SK-N-MC (cell line): ENCODE measurements around the gene P2RY2.

Source experiments
- DNase-seq: peaks from one replicate; pipeline ENCODE4 v3.0.0-alpha.2; 2011; ENCODE audit warnings: low read depth, low spot score
- H3K27ac ChIP-seq: fragments of 200-600 bp; sonication (generic); 2 replicates; pipeline ENCODE4 v1.5.1; 2016; ENCODE audit warnings: mixed run types
- H3K36me3 ChIP-seq: fragments of 200-600 bp; sonication (generic); 2 replicates; pipeline ENCODE4 v1.6.1; 2017; ENCODE audit warnings: antibody characterized with exemption, low read length, mixed read lengths; ENCODE audit not compliant: insufficient read depth
- H3K4me3 ChIP-seq: fragments of 200-600 bp; sonication (generic); 2 replicates; pipeline ENCODE4 v1.5.1; 2016
- H3K9ac ChIP-seq: fragments of 200-600 bp; sonication (generic); 2 replicates; pipeline ENCODE4 v1.8.0; 2017; ENCODE audit warnings: mixed run types, mixed read lengths; ENCODE audit not compliant: insufficient read length
- H3K9me3 ChIP-seq: fragments of 200-600 bp; sonication (generic); 2 replicates; pipeline ENCODE4 v1.6.1; 2017; ENCODE audit warnings: low read depth, mild to moderate bottlenecking, antibody characterized with exemption, low read length, moderate library complexity, mixed read lengths
- EZH2 ChIP-seq: fragments of 200-600 bp; sonication (generic); IDR thresholded peaks from one replicate; pipeline ENCODE4 v1.6.1; 2017; ENCODE audit warnings: antibody characterized with exemption
- FOXP2 ChIP-seq: optimal IDR thresholded peaks from 2 replicates; pipeline ENCODE3; 2011; ENCODE audit warnings: mild to moderate bottlenecking, moderate library complexity; ENCODE audit not compliant: insufficient read depth; ENCODE audit errors: extremely low read length, control extremely low read depth
- POLR2AphosphoS5 ChIP-seq: IDR thresholded peaks from 2 replicates; pipeline ENCODE4 v1.6.1; 2012; ENCODE audit warnings: mild to moderate bottlenecking, low read depth, low read length, borderline replicate concordance

The P2RY2 gene

DNA sequence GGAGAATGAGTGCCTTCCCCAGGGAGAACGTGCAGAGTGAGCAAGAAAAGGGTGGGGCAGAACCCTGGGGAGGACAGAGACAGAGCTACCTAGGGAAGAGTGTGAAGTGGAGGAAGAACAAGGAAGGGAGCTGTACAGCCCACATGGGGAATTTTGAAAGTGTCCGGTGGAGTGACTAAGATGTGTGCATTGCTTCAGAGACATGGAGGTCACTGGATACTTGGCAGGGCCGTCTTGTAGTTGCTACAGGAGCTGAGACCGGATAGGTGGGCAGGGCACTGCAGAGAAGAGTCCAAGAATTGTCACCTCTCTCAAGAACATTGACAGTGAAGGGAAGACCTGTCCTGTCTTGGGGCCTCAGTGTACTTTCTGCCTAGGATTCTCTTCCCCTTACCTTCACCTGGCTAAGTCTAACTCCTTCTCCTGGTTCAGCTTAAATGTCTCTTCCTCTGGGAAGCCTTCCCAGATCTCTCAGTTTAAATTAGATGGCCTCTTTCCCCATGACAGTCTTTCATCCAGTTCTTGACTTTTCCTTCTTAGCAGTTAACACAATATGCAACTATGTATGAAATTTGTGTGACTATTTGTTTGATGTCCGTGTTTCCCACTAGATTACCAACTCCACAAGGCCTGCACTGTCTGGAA, 44.9 kb downstream of the P2RY2 start:
- H3K9ac ChIP-seq = no peak overlapping the region
- no peak for DNase-seq
- TF ChIP-seq POLR2AphosphoS5 (no peak), FOXP2 (no peak), EZH2 (no peak)
- no peaks in the 10 kb centered on the region for H3K36me3 ChIP-seq
- no peaks in the 10 kb centered on the region for H3K9me3 ChIP-seq
- no peak overlapping the region for H3K27ac ChIP-seq
- H3K4me3 ChIP-seq = no peak overlapping the region

DNA sequence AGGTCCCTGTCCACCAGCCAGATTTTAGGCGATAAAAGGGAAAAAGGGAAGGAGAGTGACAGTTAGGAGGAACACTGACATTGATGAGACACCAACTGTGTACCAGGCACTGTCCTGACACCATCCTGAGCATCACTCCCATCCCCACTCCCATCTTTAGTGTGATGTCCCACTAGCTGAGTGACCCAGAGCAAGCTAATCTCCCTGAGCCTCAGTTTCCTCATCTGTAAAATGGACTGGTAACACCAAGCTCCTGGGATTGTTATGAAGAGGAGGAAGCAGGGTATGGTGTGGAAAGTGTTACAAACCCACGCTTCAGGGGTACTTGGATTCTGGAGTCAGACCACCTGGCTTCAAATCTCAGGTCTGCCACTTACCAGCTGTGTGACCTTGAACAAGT, 45.6 kb downstream of the P2RY2 start:
- no peak for DNase-seq
- Histone ChIP-seq H3K9ac (no peak overlapping the region), H3K36me3 (no peaks in the 10 kb centered on the region), H3K4me3 (no peak overlapping the region), H3K9me3 (no peaks in the 10 kb centered on the region), H3K27ac (no peak overlapping the region)
- TF ChIP-seq FOXP2 = no peak
- no peak for TF ChIP-seq POLR2AphosphoS5

DNA sequence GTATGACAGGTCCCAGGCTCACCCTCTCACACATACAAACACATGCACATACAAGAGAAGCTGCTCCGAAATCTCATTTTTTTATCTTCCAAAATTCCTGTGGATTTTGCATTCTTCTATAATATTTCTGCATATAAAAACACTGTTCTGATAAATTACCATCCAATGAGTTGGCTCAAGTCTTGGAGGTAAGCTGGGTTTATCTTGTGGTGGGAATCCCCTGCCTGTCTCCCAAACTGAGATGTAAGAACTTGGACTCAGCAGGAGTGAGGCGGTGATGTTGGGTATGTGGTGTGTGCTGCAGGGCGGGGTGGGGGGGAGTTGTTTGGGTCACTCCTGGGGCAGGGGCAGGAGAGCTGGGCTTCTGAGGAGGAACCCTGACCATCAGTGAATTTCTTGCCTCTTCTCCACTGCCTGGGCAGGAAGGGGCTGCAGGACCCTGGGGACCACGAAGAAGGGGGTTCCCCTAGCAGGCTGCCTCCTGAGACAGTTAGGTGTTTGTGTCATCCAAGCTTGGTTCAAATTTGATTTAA, 47.3 kb downstream of the P2RY2 start:
- H3K36me3 ChIP-seq = no peaks in the 10 kb centered on the region
- H3K9ac ChIP-seq = no peak overlapping the region
- DNase-seq = no peak
- H3K9me3 ChIP-seq = no peaks in the 10 kb centered on the region
- no peak for TF ChIP-seq POLR2AphosphoS5
- TF ChIP-seq FOXP2 = no peak
- TF ChIP-seq EZH2 = no peak
- H3K4me3 ChIP-seq = no peak overlapping the region
- no peak overlapping the region for H3K27ac ChIP-seq

DNA sequence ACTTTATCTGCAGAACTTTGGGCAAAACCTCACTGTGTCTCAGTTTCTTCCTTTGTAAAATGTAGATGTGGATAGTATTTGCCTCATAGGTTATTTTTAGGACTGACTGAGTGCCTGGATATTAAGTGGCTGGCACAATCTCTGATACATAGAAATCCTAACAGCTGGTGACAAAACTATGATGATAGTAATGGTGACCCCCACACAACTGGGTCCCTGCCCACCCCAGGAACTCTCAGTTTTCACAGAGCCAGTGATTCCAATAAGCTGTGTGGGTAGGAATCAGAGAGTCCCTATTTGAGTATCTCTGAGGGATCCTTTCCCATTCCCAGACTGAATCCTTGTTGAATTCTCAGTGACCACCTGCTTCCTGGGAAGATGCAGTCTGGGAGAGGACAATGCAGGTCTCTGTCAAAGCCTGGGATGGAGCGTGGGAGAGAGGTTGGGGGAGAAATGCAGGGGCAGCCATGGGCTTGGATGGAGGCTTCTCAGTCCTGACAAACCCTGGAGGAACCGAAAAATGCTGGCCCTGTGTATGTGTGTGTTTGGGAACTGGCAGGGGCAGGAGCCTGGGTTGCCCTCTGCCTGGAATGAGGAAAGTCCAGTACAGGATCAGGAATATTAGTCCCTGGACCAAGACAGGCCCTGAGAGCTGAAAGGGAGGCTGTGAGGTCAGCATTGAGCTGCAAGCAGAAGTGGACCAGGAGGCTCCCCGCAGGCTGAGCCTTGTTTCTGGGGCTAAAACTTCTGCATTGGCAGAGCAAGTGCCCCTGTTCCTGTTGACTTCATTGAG, 48.0 kb downstream of the P2RY2 start:
- no peak for DNase-seq
- Histone ChIP-seq H3K27ac (no peak overlapping the region), H3K9ac (no peak overlapping the region), H3K36me3 (no peaks in the 10 kb centered on the region), H3K4me3 (no peak overlapping the region), H3K9me3 (no peaks in the 10 kb centered on the region)
- TF ChIP-seq POLR2AphosphoS5 = no peak
- no peak for TF ChIP-seq FOXP2
- no peak for TF ChIP-seq EZH2

DNA sequence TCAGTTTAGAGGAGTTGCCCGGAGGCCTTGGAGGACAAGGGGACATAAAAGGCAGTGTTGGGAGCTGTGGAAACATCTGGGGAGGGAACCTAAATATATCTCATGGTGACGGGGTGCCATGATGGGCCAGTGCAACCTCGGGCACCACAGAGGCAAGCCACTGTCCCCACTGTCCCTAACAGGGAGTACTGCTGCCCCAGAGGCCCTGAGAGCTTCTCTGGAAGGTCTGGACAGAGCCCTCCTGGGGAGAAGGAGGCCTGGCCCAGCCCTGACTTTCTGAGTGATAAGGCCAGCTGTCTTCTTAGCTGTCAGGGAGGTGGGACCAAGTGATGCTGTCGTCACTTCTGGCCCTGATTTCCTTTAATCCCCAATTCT, 48.6 kb downstream of the P2RY2 start:
- H3K36me3 ChIP-seq = no peaks in the 10 kb centered on the region
- no peak for DNase-seq
- no peak overlapping the region for H3K27ac ChIP-seq
- H3K9me3 ChIP-seq = no peaks in the 10 kb centered on the region
- no peak overlapping the region for H3K9ac ChIP-seq
- TF ChIP-seq POLR2AphosphoS5 (no peak), FOXP2 (no peak), EZH2 (no peak)
- no peak overlapping the region for H3K4me3 ChIP-seq

DNA sequence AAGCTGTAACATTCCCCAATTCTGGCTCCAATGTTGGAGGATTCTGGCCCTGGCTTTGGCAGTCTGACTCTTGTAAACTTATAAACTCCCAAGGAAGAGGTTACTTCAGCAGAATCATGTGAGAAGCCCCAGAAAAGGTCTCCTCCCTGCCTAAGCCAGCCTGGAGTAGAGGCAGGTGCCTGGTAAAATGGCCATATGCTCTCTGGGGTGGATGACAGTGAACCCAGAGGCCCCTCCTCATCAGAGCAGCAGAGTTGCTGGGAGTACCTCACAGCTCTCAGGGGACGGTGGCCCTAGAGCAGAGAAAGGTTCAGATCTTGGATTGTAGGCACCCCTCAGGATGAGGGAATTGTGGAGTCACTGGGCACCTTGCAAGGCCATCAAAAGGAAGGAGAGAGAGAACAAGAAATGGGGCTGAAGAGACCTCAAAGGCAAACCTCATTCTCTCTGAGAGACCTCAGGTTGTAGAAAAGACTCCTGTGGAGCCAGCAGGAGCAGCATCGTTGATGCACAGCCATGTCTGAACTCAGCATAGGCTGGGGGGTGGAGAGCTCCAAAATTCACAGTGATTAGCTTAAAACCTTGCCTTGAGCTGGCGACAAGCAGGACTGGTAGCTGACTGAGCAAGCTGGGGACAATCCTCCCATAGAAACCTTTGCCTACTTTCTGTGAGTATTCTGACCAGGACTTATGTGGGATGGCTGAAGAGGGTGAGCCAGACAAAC, 49.2 kb downstream of the P2RY2 start:
- H3K4me3 ChIP-seq = no peak overlapping the region
- H3K27ac ChIP-seq = no peak overlapping the region
- DNase-seq = no peak
- H3K9ac ChIP-seq = no peak overlapping the region
- H3K36me3 ChIP-seq = no peaks in the 10 kb centered on the region
- no peaks in the 10 kb centered on the region for H3K9me3 ChIP-seq
- TF ChIP-seq FOXP2 = no peak
- no peak for TF ChIP-seq EZH2
- no peak for TF ChIP-seq POLR2AphosphoS5

DNA sequence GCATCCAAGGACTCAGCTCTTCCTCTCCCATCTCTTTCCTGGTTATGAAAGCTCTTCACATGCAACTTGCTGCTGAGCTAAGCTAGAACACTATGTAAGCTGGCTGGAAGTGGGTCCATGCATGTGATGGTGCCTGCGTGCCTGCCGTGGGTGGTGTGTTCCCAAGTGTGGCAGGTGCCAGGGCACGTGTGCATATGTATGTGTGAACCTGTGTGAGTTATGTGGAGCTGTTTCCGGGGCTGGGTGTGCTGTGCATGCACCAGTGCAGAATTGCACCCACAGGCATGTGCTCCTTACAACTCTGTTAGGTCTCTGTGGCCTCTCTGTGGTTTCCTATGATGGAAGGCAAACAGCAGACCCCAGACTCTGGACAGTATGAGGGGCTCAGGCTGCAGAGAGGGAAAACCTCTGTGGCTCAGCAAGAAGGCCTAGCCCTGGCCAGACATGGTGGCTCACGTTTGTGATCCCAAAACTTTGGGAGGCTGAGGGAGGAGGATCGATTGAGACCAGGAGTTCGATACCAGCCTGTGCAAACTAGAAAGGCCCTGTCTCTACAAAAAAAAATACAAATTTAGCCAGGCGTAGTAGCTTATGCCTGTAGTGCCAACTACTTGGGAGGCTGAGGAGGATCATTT, 49.9 kb downstream of the P2RY2 start:
- no peak overlapping the region for H3K4me3 ChIP-seq
- DNase-seq = no peak
- no peak overlapping the region for H3K27ac ChIP-seq
- no peak overlapping the region for H3K9ac ChIP-seq
- H3K36me3 ChIP-seq = no peaks in the 10 kb centered on the region
- no peak for TF ChIP-seq EZH2
- no peak for TF ChIP-seq POLR2AphosphoS5
- TF ChIP-seq FOXP2 = no peak
- H3K9me3 ChIP-seq = no peaks in the 10 kb centered on the region
